Endothelial cell of umbilical vein (primary cell): ENCODE data around the gene FOCAD. TPM values are rescaled to one million over a fixed set of nuclear protein-coding genes. Genes with fewer than 3 reads are reported as not detected.

Source experiments
- BruUV-seq: library from RNA; stranded (reverse); fragments of 400-500 nt; replicated peaks from 2 replicates; lab custom pipeline; 2021; lab: Mats Ljungman, UMichigan
- CTCF ChIA-PET: fragments of 300-600, 350-600 bp; sonication (Branson Sonifier 250); formaldehyde crosslinking; loops from one replicate; lab custom pipeline; 2021; ENCODE audit warnings: antibody characterized with exemption, inconsistent platforms; lab: Charles Lee
- POLR2A ChIA-PET: fragments of 300-600, 350-600 bp; sonication (Branson Sonifier 250); formaldehyde crosslinking; loops from one replicate; lab custom pipeline; 2021; ENCODE audit warnings: antibody characterized with exemption, inconsistent platforms; lab: Charles Lee
- DNase-seq: peaks from one replicate; pipeline ENCODE4 v3.0.0-alpha.2; 2011; ENCODE audit warnings: low read depth, low spot score
- FAIRE-seq: peaks from 2 replicates; lab custom pipeline; 2011; peaks lifted over from hg19 to GRCh38; lab: Jason Lieb, UNC
- H2AFZ ChIP-seq: 2 replicates; pipeline ENCODE4 v1.6.0; 2012; ENCODE audit warnings: low read depth, low read length, control low read depth, inconsistent platforms
- H3K27ac ChIP-seq: 2 replicates; pipeline ENCODE4 v1.5.1; 2011; ENCODE audit warnings: low read depth, mild to moderate bottlenecking, control low read depth, low read length, moderate library complexity; ENCODE audit not compliant: insufficient read depth
- H3K27me3 ChIP-seq, 2 experiments: 2 replicates each; pipeline versions ENCODE4 v1.6.0 to v1.6.1; 2011; ENCODE audit warnings: low read length in 2 of 2, mixed read lengths in 1 of 2; ENCODE audit not compliant: control insufficient read depth in 2 of 2, insufficient read depth in 2 of 2
- H3K36me3 ChIP-seq, 2 experiments: 2 replicates in 1 of 2; 3 replicates in 1 of 2; pipeline ENCODE4 v1.5.1; 2011; ENCODE audit warnings: low read length in 2 of 2, mild to moderate bottlenecking in 1 of 2, moderate library complexity in 1 of 2; ENCODE audit not compliant: control insufficient read depth in 2 of 2, insufficient read depth in 2 of 2; ENCODE audit errors: extremely low read depth in 1 of 2
- H3K4me1 ChIP-seq: 3 replicates; pipeline ENCODE4 v1.5.1; 2011; ENCODE audit warnings: mild to moderate bottlenecking, low read length; ENCODE audit not compliant: control insufficient read depth, insufficient read depth; ENCODE audit errors: extremely low read depth
- H3K4me2 ChIP-seq: 2 replicates; pipeline ENCODE4 v1.6.1; 2011; ENCODE audit warnings: low read length, control low read depth, mixed read lengths; ENCODE audit not compliant: insufficient read depth
- H3K4me3 ChIP-seq, 3 experiments: fragments of 200-600 bp in 1 of 3; sonication (generic), shearing (Covaris generic) in 1 of 3; replicated peaks in 1 of 3; 2 replicates each; pipeline ENCODE4 v1.5.1; 2011 to 2016; ENCODE audit warnings: control low read depth in 3 of 3, low read length in 3 of 3, mild to moderate bottlenecking in 2 of 3, inconsistent platforms in 1 of 3, low read depth in 1 of 3, moderate library complexity in 1 of 3; ENCODE audit not compliant: insufficient read depth in 1 of 3
- H3K79me2 ChIP-seq: 2 replicates; pipeline ENCODE4 v1.6.0; 2012; ENCODE audit warnings: low read length, inconsistent platforms; ENCODE audit not compliant: control insufficient read depth, insufficient read depth
- H3K9ac ChIP-seq: replicated peaks from 2 replicates; pipeline ENCODE3; 2011; ENCODE audit warnings: low read length, control low read depth; ENCODE audit not compliant: insufficient read depth; ENCODE audit errors: extremely low read depth
- H3K9me1 ChIP-seq: replicated peaks from 3 replicates; pipeline ENCODE4 v1.6.0; 2011; ENCODE audit warnings: mild to moderate bottlenecking, low read length; ENCODE audit not compliant: control insufficient read depth, insufficient read depth; ENCODE audit errors: extremely low read depth
- H3K9me3 ChIP-seq: replicated peaks from 2 replicates; pipeline ENCODE4 v1.5.1; 2012; ENCODE audit warnings: low read length, inconsistent platforms; ENCODE audit not compliant: control insufficient read depth, insufficient read depth
- H4K20me1 ChIP-seq: replicated peaks from 2 replicates; pipeline ENCODE3; 2011; ENCODE audit warnings: mild to moderate bottlenecking, low read length; ENCODE audit not compliant: control insufficient read depth, insufficient read depth; ENCODE audit errors: extremely low read depth
- CTCF ChIP-seq, 2 donors: IDR thresholded peaks; 1 replicate in 1 of 2; 2 replicates in 1 of 2; pipeline ENCODE4 v1.5.1; 2011; ENCODE audit warnings: low read length in 2 of 2, mild to moderate bottlenecking in 2 of 2, moderate library complexity in 2 of 2, control low read depth in 1 of 2, inconsistent platforms in 1 of 2, low read depth in 1 of 2; ENCODE audit not compliant: insufficient read depth in 1 of 2; ENCODE audit errors: extremely low read depth in 1 of 2
- EZH2 ChIP-seq: IDR thresholded peaks from 2 replicates; pipeline ENCODE4 v1.6.1; 2012; ENCODE audit warnings: borderline replicate concordance, low read depth, mild to moderate bottlenecking, moderate library complexity, low read length, inconsistent platforms; ENCODE audit not compliant: severe bottlenecking
- FOS ChIP-seq: IDR thresholded peaks from 2 replicates; pipeline ENCODE4 v1.6.1; 2011; ENCODE audit warnings: mild to moderate bottlenecking, low read length, moderate library complexity, borderline replicate concordance; ENCODE audit not compliant: insufficient read depth
- GATA2 ChIP-seq: IDR thresholded peaks from 2 replicates; pipeline ENCODE4 v1.7.0; 2011; ENCODE audit warnings: low read depth, mild to moderate bottlenecking, moderate library complexity, mixed read lengths, low read length; ENCODE audit not compliant: insufficient read length, insufficient read depth
- JUN ChIP-seq: IDR thresholded peaks from 2 replicates; pipeline ENCODE4 v1.6.1; 2011; ENCODE audit warnings: borderline replicate concordance, low read depth; ENCODE audit not compliant: insufficient read length, insufficient read depth
- MAX ChIP-seq: IDR thresholded peaks from 2 replicates; pipeline ENCODE4 v1.6.1; 2011; ENCODE audit not compliant: insufficient read depth, insufficient read length
- MYC ChIP-seq: IDR thresholded peaks from one replicate; pipeline ENCODE4 v1.6.1; 2011; ENCODE audit warnings: mild to moderate bottlenecking, low read depth, low read length
- POLR2A ChIP-seq: IDR thresholded peaks from 2 replicates; pipeline ENCODE4 v1.6.1; 2012; ENCODE audit warnings: low read depth, mild to moderate bottlenecking, control low read depth, low read length
- POLR2AphosphoS5 ChIP-seq: IDR thresholded peaks from 2 replicates; pipeline ENCODE4 v1.6.1; 2012; ENCODE audit warnings: low read depth, mild to moderate bottlenecking, control low read depth, low read length, moderate library complexity; ENCODE audit not compliant: insufficient read depth
- dilution Hi-C: fragments of 300-500 bp; cut with MboI; formaldehyde crosslinking; loops from one replicate; pipeline ENCODE4 v1.15.0; 2019; ENCODE audit warnings: low sequenced_read_pairs; ENCODE audit not compliant: extremely low pct_ligation_motif_present
- intact Hi-C: fragments of 100-400 bp; cut with micrococcal nuclease; formaldehyde crosslinking; loops from one replicate; pipeline ENCODE4 v1.10.0; 2022
- polyA plus RNA-seq, 4 experiments: library from polyadenylated mRNA; depleted of rRNA in 3 of 4; stranded (reverse) in 3 of 4; unstranded in 1 of 4; fragments of >200 nt; gene quantifications; 2 replicates each; pipeline versions ENCODE4 v1.2.1 to v1.2.3, GENCODE V29; 2011 to 2012; ENCODE audit warnings: missing spikeins in 1 of 4
- total RNA-seq: library from RNA; stranded (reverse); gene quantifications from 2 replicates; pipeline ENCODE4 v1.2.3, GENCODE V29; 2021

The FOCAD gene
- total and polyA plus RNA-seq, 2 donors (not counting 3 experiments of a cell fraction or from before 2014, with no cell fraction given) = 26.7 to 66.9 TPM

GRCh38 chr9:20693068-20693467 lies 9.0 kb downstream of the FOCAD start:
- no peak for FAIRE-seq

More at GRCh38 chr9:20693068-20693467, 9.0 kb downstream of the FOCAD start:
- intact Hi-C loops = no loop called here
- TF ChIP-seq CTCF (IDR thresholded peaks at IDR 0.05; ENCODE audit: extremely low read depth in 1 of 2, insufficient read depth in 1 of 2, low read depth in 1 of 2, low read length in 2 of 2) (no peak), EZH2 (no peak), FOS (no peak), MYC (no peak), MAX (no peak), POLR2A (no peak), JUN (no peak), POLR2AphosphoS5 (no peak), GATA2 (no peak)
- Histone ChIP-seq H3K79me2 (peaks cover 72% of the 10 kb centered on the region), H4K20me1 (peaks cover 1% of the 10 kb centered on the region), H3K36me3 (no peaks in the 10 kb centered on the region), H3K27ac (no peak overlapping the region), H3K4me1 (no peaks in the 10 kb centered on the region), H3K9me3 (no peaks in the 10 kb centered on the region), H3K4me2 (no peak overlapping the region), H2AFZ (no peak overlapping the region), H3K9ac (no peak overlapping the region), H3K4me3 (no peak overlapping the region), H3K9me1 (no peaks in the 10 kb centered on the region), H3K27me3 (no peaks in the 10 kb centered on the region)
- POLR2A ChIA-PET = no interaction called here
- DNase-seq = no peak
- no TSS peak for BruUV-seq
- dilution Hi-C loops = no loop called here
- CTCF ChIA-PET = no interaction called here
